SKM-1 treated with dmso at 0.1 percent for 144 hours (cell line): ENCODE data around the gene TMEM196.
"Not testable (repeated sequence)": the region's sequence is repeated elsewhere in the genome, so short reads cannot be mapped to it uniquely, and the experiment has no call there.

ENCODE experiments used
- DNase-seq: peaks from one replicate; lab custom pipeline; 2025; ENCODE audit not compliant: unreplicated experiment; lab: John Stamatoyannopoulos, UW

The TMEM196 gene

GRCh38 chr7:19708397-19709248 is 64.8 kb downstream of the TMEM196 start, which contains the start of gene POLR1F:
TSS of gene POLR1F (minus strand) at chr7:19709037. CDS start at chr7:19709016, 21 bp downstream.
- DNase-seq = peak; percentile 92

- no peak for DNase-seq
These were observed 66.2 kb downstream of the TMEM196 start for GRCh38 chr7:19707240-19707639.

GRCh38 chr7:19705663-19706062 is 67.8 kb downstream of the TMEM196 start:
- no peak for DNase-seq

- DNase-seq = no peak
These were observed 71.9 kb downstream of the TMEM196 start for GRCh38 chr7:19701471-19701870.

GRCh38 chr7:19700936-19701335 is 72.5 kb downstream of the TMEM196 start:
- no peak for DNase-seq

- no peak for DNase-seq
These were observed 75.1 kb downstream of the TMEM196 start for GRCh38 chr7:19698331-19698730.

- no peak for DNase-seq
These were observed 76.5 kb downstream of the TMEM196 start for GRCh38 chr7:19696926-19697325.

GRCh38 chr7:19692111-19692828 is 81.1 kb downstream of the TMEM196 start:
- no peak for DNase-seq

- DNase-seq = no peak
These were observed 82.7 kb downstream of the TMEM196 start for GRCh38 chr7:19690736-19691135.

GRCh38 chr7:19689130-19689529 is 84.3 kb downstream of the TMEM196 start:
- DNase-seq = not testable (repeated sequence)

GRCh38 chr7:19681596-19681995 is 91.8 kb downstream of the TMEM196 start:
- no peak for DNase-seq

- DNase-seq = peak; percentile 61
These were observed 96.2 kb downstream of the TMEM196 start for GRCh38 chr7:19677180-19677579.

GRCh38 chr7:19675816-19676215 is 97.6 kb downstream of the TMEM196 start:
- DNase-seq = no peak

- DNase-seq = no peak
These were observed 99.0 kb downstream of the TMEM196 start for GRCh38 chr7:19674266-19674960.

GRCh38 chr7:19670806-19671205 is 102.6 kb downstream of the TMEM196 start:
- no peak for DNase-seq
